Naive thymus-derived CD4-positive, alpha-beta T cell (primary cell): ENCODE measurements around the gene DVL1. TPM values are rescaled to one million over a fixed set of nuclear protein-coding genes. Genes with fewer than 3 reads are reported as not detected.
A peak's percentile ranks its signal among the peaks of the same experiment; 100 is the strongest.
"Not testable (repeated sequence)": the region's sequence is repeated elsewhere in the genome, so short reads cannot be mapped to it uniquely, and the experiment has no call there.

Experiments
- ATAC-seq: fragments of 150-1000 bp; cut with Tn5 transposase; 2 replicates; pipeline ENCODE4 v1.10.0; 2021; ENCODE audit warnings: mild to moderate bottlenecking, moderate library complexity
- CTCF ChIA-PET: fragments of 350-600 bp; sonication (Branson Sonifier 250); formaldehyde crosslinking; loops from one replicate; lab custom pipeline; 2021; ENCODE audit warnings: antibody characterized with exemption; lab: Charles Lee
- POLR2A ChIA-PET: fragments of 350-600 bp; sonication (Branson Sonifier 250); formaldehyde crosslinking; loops from one replicate; lab custom pipeline; 2021; ENCODE audit warnings: antibody characterized with exemption, inconsistent platforms; lab: Charles Lee
- DNase-seq, 9 donors: peaks; one replicate each; pipeline versions ENCODE4 v3.0.0 to v3.0.0-alpha.2; 2020 to 2022; ENCODE audit warnings: mixed read lengths in 1 of 9
- H3K27ac ChIP-seq: one replicate; pipeline ENCODE4 v1.7.0; 2013; ENCODE audit warnings: mild to moderate bottlenecking, low read depth, low read length, moderate library complexity
- H3K27me3 ChIP-seq, 2 donors: one replicate each; pipeline ENCODE4 v1.7.0; 2013; ENCODE audit warnings: low read length in 2 of 2, mild to moderate bottlenecking in 2 of 2, moderate library complexity in 2 of 2; ENCODE audit not compliant: control insufficient read depth in 2 of 2, insufficient read depth in 2 of 2
- H3K36me3 ChIP-seq, 3 experiments: 1 replicate in 2 of 3; 2 replicates in 1 of 3; pipeline ENCODE4 v1.7.0; 2013; ENCODE audit warnings: low read length in 3 of 3, mild to moderate bottlenecking in 3 of 3, moderate library complexity in 1 of 3; ENCODE audit not compliant: insufficient read depth in 3 of 3, control insufficient read depth in 2 of 3
- H3K4me1 ChIP-seq, 2 donors: one replicate each; pipeline ENCODE4 v1.7.0; 2013; ENCODE audit warnings: low read length in 2 of 2, mild to moderate bottlenecking in 2 of 2, moderate library complexity in 1 of 2; ENCODE audit not compliant: control insufficient read depth in 2 of 2, insufficient read depth in 2 of 2
- H3K4me3 ChIP-seq: 2 replicates; pipeline ENCODE4 v1.7.0; 2013; ENCODE audit warnings: mild to moderate bottlenecking, low read length
- H3K9me3 ChIP-seq, 3 experiments: 1 replicate in 2 of 3; 2 replicates in 1 of 3; pipeline ENCODE4 v1.7.0; 2013; ENCODE audit warnings: low read length in 3 of 3; ENCODE audit not compliant: control insufficient read depth in 2 of 3
- H3K27ac Mint-ChIP-seq, 9 donors: one replicate each; pipeline ENCODE4 v1.8.0; 2020 to 2022; ENCODE audit warnings: mixed read lengths in 9 of 9, mild to moderate bottlenecking in 8 of 9, moderate library complexity in 5 of 9, inconsistent platforms in 2 of 9
- H3K27me3 Mint-ChIP-seq, 5 donors: one replicate each; pipeline ENCODE4 v1.8.0; 2021 to 2022; ENCODE audit warnings: mixed read lengths in 5 of 5, mild to moderate bottlenecking in 1 of 5
- H3K36me3 Mint-ChIP-seq, 5 donors: one replicate each; pipeline ENCODE4 v1.8.0; 2020 to 2022; ENCODE audit warnings: mixed read lengths in 5 of 5, mild to moderate bottlenecking in 3 of 5, inconsistent platforms in 1 of 5
- H3K4me1 Mint-ChIP-seq, 7 donors: one replicate each; pipeline ENCODE4 v1.8.0; 2020 to 2022; ENCODE audit warnings: mixed read lengths in 7 of 7, mild to moderate bottlenecking in 3 of 7, inconsistent platforms in 1 of 7
- H3K4me3 Mint-ChIP-seq, 10 donors: one replicate each; pipeline ENCODE4 v1.8.0; 2020 to 2022; ENCODE audit warnings: mild to moderate bottlenecking in 10 of 10, mixed read lengths in 10 of 10, moderate library complexity in 6 of 10, inconsistent platforms in 2 of 10
- H3K9me3 Mint-ChIP-seq, 11 donors: one replicate each; pipeline ENCODE4 v1.8.0; 2020 to 2022; ENCODE audit warnings: mixed read lengths in 11 of 11, mild to moderate bottlenecking in 4 of 11, inconsistent platforms in 1 of 11, moderate library complexity in 1 of 11
- intact Hi-C, 2 donors: fragments of 100-400 bp; cut with micrococcal nuclease; formaldehyde crosslinking; loops; one replicate each; pipeline ENCODE4 v1.15.1; 2023
- polyA plus RNA-seq, 2 donors: library from polyadenylated mRNA; unstranded; fragments of 300-500 nt; fragmentation: Illumina TruSeq; gene quantifications; one replicate each; pipeline ENCODE4 v1.2.3, GENCODE V29; 2021
- total RNA-seq, 6 experiments: library from RNA in 5 of 6; stranded (reverse) in 5 of 6; gene quantifications; 1 replicate in 5 of 6; 2 replicates in 1 of 6; pipeline ENCODE4 v1.2.3 and lab custom pipeline; 2021 to 2026

Gene DVL1
- total and polyA plus RNA-seq, 7 experiments from 2014 or later, result 0.78 to 54.9 (median 44.8) TPM

GRCh38 chr1:1318131-1318652 is 31.0 kb downstream of the DVL1 start:
- DNase-seq (no peak), ATAC-seq (no peak)
- no peak overlapping the region for H3K27ac ChIP-seq
- H3K36me3 ChIP-seq, result peaks cover 0 to 57% (median 4%) of the 10 kb centered on the region in 3 experiments
- intact Hi-C loops, result no loop called here
- Mint-ChIP-seq H3K9me3 (peaks cover 0 to 3% (median 0%) of the 10 kb centered on the region in 11 donors), H3K36me3 (peaks cover 0 to 4% (median 2%) of the 10 kb centered on the region in 5 donors), H3K27me3 (no peaks in the 10 kb centered on the region), H3K4me1 (peaks cover 6 to 31% (median 19%) of the 10 kb centered on the region in 7 donors), H3K27ac (no peak overlapping the region), H3K4me3 (no peak overlapping the region)
- no peaks in the 10 kb centered on the region for H3K27me3 ChIP-seq
- ChIA-PET CTCF (no interaction called here), POLR2A (no interaction called here)
- H3K9me3 ChIP-seq, result no peaks in the 10 kb centered on the region
- H3K4me1 ChIP-seq, result peaks cover 2 to 11% of the 10 kb centered on the region in 2 donors
- H3K4me3 ChIP-seq, result no peak overlapping the region

- no peak overlapping the region for H3K27ac ChIP-seq
- H3K27me3 ChIP-seq, result no peaks in the 10 kb centered on the region
- peaks cover 0 to 65% (median 4%) of the 10 kb centered on the region in 3 experiments for H3K36me3 ChIP-seq
- ATAC-seq, result no peak
- Mint-ChIP-seq H3K4me1 (peaks cover 6 to 24% (median 16%) of the 10 kb centered on the region in 7 donors), H3K27ac (peak overlapping the region in 2 of 9 donors; percentile 51 to 60), H3K27me3 (no peaks in the 10 kb centered on the region), H3K9me3 (peaks cover 0 to 3% (median 0%) of the 10 kb centered on the region in 11 donors), H3K4me3 (no peak overlapping the region), H3K36me3 (peaks cover 0 to 4% (median 2%) of the 10 kb centered on the region in 5 donors)
- peaks cover 0 to 6% of the 10 kb centered on the region in 2 donors for H3K4me1 ChIP-seq
- intact Hi-C loops, result no loop called here
- ChIA-PET CTCF (no interaction called here), POLR2A (no interaction called here)
- H3K9me3 ChIP-seq, result no peaks in the 10 kb centered on the region
- no peak overlapping the region for H3K4me3 ChIP-seq
- no peak for DNase-seq
These were observed 31.8 kb downstream of the DVL1 start for GRCh38 chr1:1317420-1317819.

- peaks cover 0 to 12% (median 11%) of the 10 kb centered on the region in 7 donors for H3K4me1 Mint-ChIP-seq
- POLR2A ChIA-PET, intact Hi-C loops, H3K4me1 ChIP-seq, CTCF ChIA-PET, H3K9me3 Mint-ChIP-seq, H3K4me3 Mint-ChIP-seq, H3K27me3 ChIP-seq, ATAC-seq, H3K9me3 ChIP-seq, H3K27ac ChIP-seq, H3K36me3 Mint-ChIP-seq, H3K27me3 Mint-ChIP-seq, H3K4me3 ChIP-seq, H3K27ac Mint-ChIP-seq, DNase-seq: not testable (repeated sequence)
- H3K36me3 ChIP-seq, result peaks cover 0 to 74% (median 4%) of the 10 kb centered on the region in 3 experiments
These were observed 33.0 kb downstream of the DVL1 start for GRCh38 chr1:1316199-1316598.

- Histone ChIP-seq H3K4me1 (no peaks in the 10 kb centered on the region), H3K36me3 (peaks cover 0 to 74% (median 4%) of the 10 kb centered on the region in 3 experiments), H3K27ac (no peak overlapping the region), H3K27me3 (no peaks in the 10 kb centered on the region), H3K4me3 (no peak overlapping the region), H3K9me3 (no peaks in the 10 kb centered on the region)
- intact Hi-C loops, result no loop called here
- CTCF ChIA-PET, result no interaction called here
- Mint-ChIP-seq H3K36me3 (peaks cover 0 to 5% (median 2%) of the 10 kb centered on the region in 5 donors), H3K9me3 (no peaks in the 10 kb centered on the region), H3K27ac (no peak overlapping the region), H3K27me3 (no peaks in the 10 kb centered on the region), H3K4me3 (no peak overlapping the region), H3K4me1 (peaks cover 0 to 11% (median 10%) of the 10 kb centered on the region in 7 donors)
- no peak for ATAC-seq
- POLR2A ChIA-PET, result no interaction called here
- DNase-seq, result no peak
These were observed 33.7 kb downstream of the DVL1 start for GRCh38 chr1:1315435-1315954.

- H3K4me3 Mint-ChIP-seq, result no peak overlapping the region
- ATAC-seq (no peak), DNase-seq (no peak)
- Histone ChIP-seq H3K4me3 (no peak overlapping the region), H3K4me1 (peaks cover 0 to 1% of the 10 kb centered on the region in 2 donors), H3K36me3 (peaks cover 0 to 73% (median 4%) of the 10 kb centered on the region in 3 experiments), H3K9me3 (no peaks in the 10 kb centered on the region), H3K27me3 (no peaks in the 10 kb centered on the region), H3K27ac (no peak overlapping the region)
- H3K27me3 Mint-ChIP-seq, result no peaks in the 10 kb centered on the region
- H3K36me3 Mint-ChIP-seq, result peaks cover 0 to 5% (median 2%) of the 10 kb centered on the region in 5 donors
- H3K9me3 Mint-ChIP-seq, result no peaks in the 10 kb centered on the region
- ChIA-PET POLR2A (interaction anchor here (0.6 to 0.7 kb wide), 2 partner anchors 14 kb away, joined by 3 read pairs; no protein-coding TSS in a partner anchor), CTCF (no interaction called here)
- H3K4me1 Mint-ChIP-seq, result peaks cover 0 to 9% (median 5%) of the 10 kb centered on the region in 7 donors
- intact Hi-C loops, result no loop called here
- no peak overlapping the region for H3K27ac Mint-ChIP-seq
These were observed 34.4 kb downstream of the DVL1 start for GRCh38 chr1:1314678-1315335.

GRCh38 chr1:1314237-1314586 is 35.0 kb downstream of the DVL1 start:
- H3K9me3 ChIP-seq, result no peaks in the 10 kb centered on the region

More at GRCh38 chr1:1314237-1314586, 35.0 kb downstream of the DVL1 start:
- H3K27ac Mint-ChIP-seq, result no peak overlapping the region
- H3K4me1 Mint-ChIP-seq, result peaks cover 0 to 5% (median under 1%) of the 10 kb centered on the region in 7 donors
- H3K4me3 ChIP-seq, result no peak overlapping the region
- ATAC-seq, result no peak
- ChIA-PET POLR2A (interaction anchor here (0.6 kb wide), 1 partner anchor 13 kb away, joined by 3 read pairs; no protein-coding TSS in a partner anchor), CTCF (no interaction called here)
- H3K9me3 Mint-ChIP-seq, result no peaks in the 10 kb centered on the region
- peaks cover 0 to 67% (median 4%) of the 10 kb centered on the region in 3 experiments for H3K36me3 ChIP-seq
- no peak overlapping the region for H3K4me3 Mint-ChIP-seq
- H3K27ac ChIP-seq, result no peak overlapping the region
- peaks cover 2 to 7% of the 10 kb centered on the region in 2 donors for H3K4me1 ChIP-seq
- no peak for DNase-seq
- H3K27me3 Mint-ChIP-seq, result no peaks in the 10 kb centered on the region
- H3K27me3 ChIP-seq, result no peaks in the 10 kb centered on the region
- intact Hi-C loops, result no loop called here
- H3K36me3 Mint-ChIP-seq, result peaks cover 0 to 4% (median 0%) of the 10 kb centered on the region in 5 donors
